ENCODE measurements around the gene PPARD. TPM values are rescaled to one million over a fixed set of nuclear protein-coding genes. Genes with fewer than 3 reads are reported as not detected.

The PPARD gene
- total and polyA plus RNA-seq, 2 of the 13 experiments (the other 11 are each of a cell fraction or from before 2014, with no cell fraction given), result 6.1 to 13.3 TPM

- TF ChIP-seq SMAD9 (CRISPR knock-in tag; IDR thresholded peaks at IDR 0.05) (no peak), SOX13 (IDR thresholded peaks at IDR 0.05) (peak; percentile 53; the same call in 1 of the 2 replicates), SOX13 (CRISPR knock-in tag; conservative IDR thresholded peaks at IDR 0.05 in 1 of 2, IDR thresholded peaks at IDR 0.05 in 1 of 2) (peak; percentile 45 to 94; a peak in 1 of 4 replicates), ZNF674 (CRISPR knock-in tag; IDR thresholded peaks at IDR 0.05; ENCODE audit: low read depth) (peak; percentile 96), ZNF83 (CRISPR knock-in tag; IDR thresholded peaks at IDR 0.05; ENCODE audit: borderline replicate concordance) (peak; percentile 84; the same call in 1 of the 2 replicates), NCOR1 (IDR thresholded peaks at IDR 0.05; ENCODE audit: borderline replicate concordance, low read length) (no peak), ZNF441 (CRISPR knock-in tag; IDR thresholded peaks at IDR 0.05; ENCODE audit: borderline replicate concordance) (peak; percentile 79), MXD4 (CRISPR knock-in tag; IDR thresholded peaks at IDR 0.05) (peak; percentile 95), MBD4 (IDR thresholded peaks at IDR 0.05; ENCODE audit: borderline replicate concordance, low read length) (no peak), HHEX (CRISPR knock-in tag; IDR thresholded peaks at IDR 0.05) (no peak; the same call in 1 of the 2 replicates), ZNF142 (CRISPR knock-in tag; IDR thresholded peaks at IDR 0.05) (peak; percentile 79; the same call in 1 of the 2 replicates), ZNF317 (CRISPR knock-in tag; IDR thresholded peaks at IDR 0.05) (peak; percentile 88), STAT5B (CRISPR knock-in tag; IDR thresholded peaks at IDR 0.05) (peak; percentile 85), HNRNPUL1 (IDR thresholded peaks at IDR 0.05; ENCODE audit: low read depth, low read length) (peak; percentile 62; the same call in 1 of the 2 replicates), ZNF484 (CRISPR knock-in tag; IDR thresholded peaks at IDR 0.05; ENCODE audit: borderline replicate concordance, low read depth) (no peak)
- TF ChIP-seq, protein P1, sequence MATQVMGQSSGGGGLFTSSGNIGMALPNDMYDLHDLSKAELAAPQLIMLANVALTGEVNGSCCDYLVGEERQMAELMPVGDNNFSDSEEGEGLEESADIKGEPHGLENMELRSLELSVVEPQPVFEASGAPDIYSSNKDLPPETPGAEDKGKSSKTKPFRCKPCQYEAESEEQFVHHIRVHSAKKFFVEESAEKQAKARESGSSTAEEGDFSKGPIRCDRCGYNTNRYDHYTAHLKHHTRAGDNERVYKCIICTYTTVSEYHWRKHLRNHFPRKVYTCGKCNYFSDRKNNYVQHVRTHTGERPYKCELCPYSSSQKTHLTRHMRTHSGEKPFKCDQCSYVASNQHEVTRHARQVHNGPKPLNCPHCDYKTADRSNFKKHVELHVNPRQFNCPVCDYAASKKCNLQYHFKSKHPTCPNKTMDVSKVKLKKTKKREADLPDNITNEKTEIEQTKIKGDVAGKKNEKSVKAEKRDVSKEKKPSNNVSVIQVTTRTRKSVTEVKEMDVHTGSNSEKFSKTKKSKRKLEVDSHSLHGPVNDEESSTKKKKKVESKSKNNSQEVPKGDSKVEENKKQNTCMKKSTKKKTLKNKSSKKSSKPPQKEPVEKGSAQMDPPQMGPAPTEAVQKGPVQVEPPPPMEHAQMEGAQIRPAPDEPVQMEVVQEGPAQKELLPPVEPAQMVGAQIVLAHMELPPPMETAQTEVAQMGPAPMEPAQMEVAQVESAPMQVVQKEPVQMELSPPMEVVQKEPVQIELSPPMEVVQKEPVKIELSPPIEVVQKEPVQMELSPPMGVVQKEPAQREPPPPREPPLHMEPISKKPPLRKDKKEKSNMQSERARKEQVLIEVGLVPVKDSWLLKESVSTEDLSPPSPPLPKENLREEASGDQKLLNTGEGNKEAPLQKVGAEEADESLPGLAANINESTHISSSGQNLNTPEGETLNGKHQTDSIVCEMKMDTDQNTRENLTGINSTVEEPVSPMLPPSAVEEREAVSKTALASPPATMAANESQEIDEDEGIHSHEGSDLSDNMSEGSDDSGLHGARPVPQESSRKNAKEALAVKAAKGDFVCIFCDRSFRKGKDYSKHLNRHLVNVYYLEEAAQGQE (IDR thresholded peaks at IDR 0.05; ENCODE audit: borderline replicate concordance in 1 of 2, low read depth in 1 of 2, low read length in 2 of 2), result peak in 1 of 2 experiments; percentile 83; a peak in 1 of 4 replicates
- TF ChIP-seq, protein P2, sequence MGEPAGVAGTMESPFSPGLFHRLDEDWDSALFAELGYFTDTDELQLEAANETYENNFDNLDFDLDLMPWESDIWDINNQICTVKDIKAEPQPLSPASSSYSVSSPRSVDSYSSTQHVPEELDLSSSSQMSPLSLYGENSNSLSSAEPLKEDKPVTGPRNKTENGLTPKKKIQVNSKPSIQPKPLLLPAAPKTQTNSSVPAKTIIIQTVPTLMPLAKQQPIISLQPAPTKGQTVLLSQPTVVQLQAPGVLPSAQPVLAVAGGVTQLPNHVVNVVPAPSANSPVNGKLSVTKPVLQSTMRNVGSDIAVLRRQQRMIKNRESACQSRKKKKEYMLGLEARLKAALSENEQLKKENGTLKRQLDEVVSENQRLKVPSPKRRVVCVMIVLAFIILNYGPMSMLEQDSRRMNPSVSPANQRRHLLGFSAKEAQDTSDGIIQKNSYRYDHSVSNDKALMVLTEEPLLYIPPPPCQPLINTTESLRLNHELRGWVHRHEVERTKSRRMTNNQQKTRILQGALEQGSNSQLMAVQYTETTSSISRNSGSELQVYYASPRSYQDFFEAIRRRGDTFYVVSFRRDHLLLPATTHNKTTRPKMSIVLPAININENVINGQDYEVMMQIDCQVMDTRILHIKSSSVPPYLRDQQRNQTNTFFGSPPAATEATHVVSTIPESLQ (CRISPR knock-in tag; conservative IDR thresholded peaks at IDR 0.05), result peak; percentile 32; the same call in 1 of the 2 replicates
Observed at GRCh38 chr6:35468181-35468979, 126.0 kb downstream of the PPARD start, which contains the start of gene RPL10A (continued).

Measured in HepG2 (cell line).